Fibroblast of lung (primary cell): ENCODE measurements around the gene CSNK2A2.

ENCODE experiments used
- EZH2 ChIP-seq: IDR thresholded peaks from 2 replicates; pipeline ENCODE4 v1.5.1; 2012; ENCODE audit warnings: low read length, control low read depth, mild to moderate bottlenecking; ENCODE audit errors: missing control alignments
- TF ChIP-seq, protein P1 (sequence below), 2 donors: IDR thresholded peaks in 1 of 2; conservative IDR thresholded peaks in 1 of 2; 1 replicate in 1 of 2; 2 replicates in 1 of 2; pipeline ENCODE4 v1.5.1; 2011 to 2012; ENCODE audit warnings: low read length in 2 of 2, control low read depth in 1 of 2, inconsistent platforms in 1 of 2, low read depth in 1 of 2, mild to moderate bottlenecking in 1 of 2

DNA sequence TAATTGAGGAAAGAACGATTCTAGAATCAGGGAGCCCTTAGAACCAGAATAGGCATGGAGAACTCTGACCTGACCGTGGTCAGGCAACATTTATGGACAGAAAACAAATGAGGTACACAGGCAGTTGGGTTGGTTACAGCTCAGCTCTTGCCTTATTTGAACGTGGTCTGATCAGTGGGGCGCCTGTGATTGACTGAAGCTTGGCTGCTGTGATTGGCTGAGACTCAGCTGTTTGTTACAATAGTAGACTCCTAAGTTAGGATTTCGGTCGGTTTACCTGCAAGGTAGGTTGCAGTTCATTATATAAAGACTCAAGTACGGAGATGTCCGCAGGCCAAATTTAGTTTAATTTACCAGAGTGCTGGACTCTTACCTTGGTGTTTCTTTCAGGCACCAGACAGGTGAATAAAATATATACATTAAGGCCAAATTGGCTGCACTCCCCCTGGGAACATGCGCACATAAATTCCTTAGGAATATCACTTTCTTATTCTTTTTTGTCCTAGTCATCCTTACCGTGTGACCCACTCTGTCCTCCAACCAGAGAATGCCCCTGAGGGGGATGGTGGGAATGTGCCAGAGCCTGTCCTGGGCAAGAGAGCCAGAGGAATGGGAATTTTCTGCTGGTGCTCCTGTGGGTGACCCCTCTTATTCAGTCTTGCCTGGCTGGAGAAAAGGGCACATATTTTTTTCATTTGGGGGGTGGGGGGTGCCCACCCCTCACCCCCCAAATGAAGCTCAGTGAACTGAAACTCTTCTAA, 7.5 kb upstream of the CSNK2A2 start:
- TF ChIP-seq, protein P1, sequence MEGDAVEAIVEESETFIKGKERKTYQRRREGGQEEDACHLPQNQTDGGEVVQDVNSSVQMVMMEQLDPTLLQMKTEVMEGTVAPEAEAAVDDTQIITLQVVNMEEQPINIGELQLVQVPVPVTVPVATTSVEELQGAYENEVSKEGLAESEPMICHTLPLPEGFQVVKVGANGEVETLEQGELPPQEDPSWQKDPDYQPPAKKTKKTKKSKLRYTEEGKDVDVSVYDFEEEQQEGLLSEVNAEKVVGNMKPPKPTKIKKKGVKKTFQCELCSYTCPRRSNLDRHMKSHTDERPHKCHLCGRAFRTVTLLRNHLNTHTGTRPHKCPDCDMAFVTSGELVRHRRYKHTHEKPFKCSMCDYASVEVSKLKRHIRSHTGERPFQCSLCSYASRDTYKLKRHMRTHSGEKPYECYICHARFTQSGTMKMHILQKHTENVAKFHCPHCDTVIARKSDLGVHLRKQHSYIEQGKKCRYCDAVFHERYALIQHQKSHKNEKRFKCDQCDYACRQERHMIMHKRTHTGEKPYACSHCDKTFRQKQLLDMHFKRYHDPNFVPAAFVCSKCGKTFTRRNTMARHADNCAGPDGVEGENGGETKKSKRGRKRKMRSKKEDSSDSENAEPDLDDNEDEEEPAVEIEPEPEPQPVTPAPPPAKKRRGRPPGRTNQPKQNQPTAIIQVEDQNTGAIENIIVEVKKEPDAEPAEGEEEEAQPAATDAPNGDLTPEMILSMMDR (conservative IDR thresholded peaks at IDR 0.05 in 1 of 2, IDR thresholded peaks at IDR 0.05 in 1 of 2; ENCODE audit: low read depth in 1 of 2, low read length in 2 of 2) = no peak
- TF ChIP-seq EZH2 = no peak
